Heart right ventricle (tissue), 16 donors: ENCODE data around the gene GTF2F2. TPM values are rescaled to one million over a fixed set of nuclear protein-coding genes. Genes with fewer than 3 reads are reported as not detected.

Source experiments
- ATAC-seq, 8 donors: fragments of 200-7000 bp; cut with Tn5 transposase; one replicate each; pipeline ENCODE4 v1.9.1; 2020; ENCODE audit warnings: mild to moderate bottlenecking in 8 of 8, moderate library complexity in 8 of 8, moderate number of reproducible peaks in 1 of 8
- DNase-seq, 2 donors: peaks; one replicate each; pipeline ENCODE4 v3.0.0-alpha.2; 2020
- H3K27ac ChIP-seq, 10 donors: fragments of 200-600 bp; sonication (generic) in 2 of 10; one replicate each; pipeline versions ENCODE4 v1.5.0 to v1.8.0; 2020 to 2022; ENCODE audit warnings: mild to moderate bottlenecking in 3 of 10
- H3K27me3 ChIP-seq, 7 donors: fragments of 200-600 bp; one replicate each; pipeline ENCODE4 v1.8.0; 2021 to 2022; ENCODE audit warnings: mild to moderate bottlenecking in 2 of 7
- H3K36me3 ChIP-seq, 9 donors: fragments of 200-600 bp; sonication (generic) in 1 of 9; one replicate each; pipeline versions ENCODE4 v1.5.0 to v1.8.0; 2020 to 2022; ENCODE audit warnings: mild to moderate bottlenecking in 2 of 9
- H3K4me1 ChIP-seq, 9 donors: fragments of 200-600 bp; sonication (generic) in 1 of 9; one replicate each; pipeline versions ENCODE4 v1.5.0 to v1.8.0; 2020 to 2022; ENCODE audit warnings: mild to moderate bottlenecking in 4 of 9
- H3K4me3 ChIP-seq, 10 donors: fragments of 200-600 bp; sonication (generic) in 2 of 10; one replicate each; pipeline versions ENCODE4 v1.5.0 to v1.8.0; 2020 to 2022; ENCODE audit warnings: mild to moderate bottlenecking in 7 of 10, moderate library complexity in 2 of 10
- H3K9me3 ChIP-seq, 11 donors: fragments of 200-600 bp in 10 of 11; sonication (generic) in 2 of 11; one replicate each; pipeline versions ENCODE4 v1.5.0 to v1.8.0; 2013 to 2022; ENCODE audit warnings: mild to moderate bottlenecking in 2 of 11, control low read depth in 1 of 11, moderate library complexity in 1 of 11
- CTCF ChIP-seq, 9 donors: fragments of 200-600 bp; sonication (generic) in 2 of 9; IDR thresholded peaks; one replicate each; pipeline versions ENCODE4 v1.5.0 to v1.8.0; 2021 to 2022; ENCODE audit warnings: antibody characterized with exemption in 9 of 9, mild to moderate bottlenecking in 5 of 9, moderate library complexity in 1 of 9
- WGBS, 2 donors: extraction: QIAGEN DNeasy Blood & Tissue Kit; methylation state at CpG; one replicate each; pipeline ENCODE4 v1.1.7; 2013; ENCODE audit warnings: inconsistent platforms in 1 of 2; 5-methylcytosine and 5-hydroxymethylcytosine counted together
- intact Hi-C, 10 donors: fragments of 100-400 bp; cut with DNase I; formaldehyde crosslinking; loops; one replicate each; pipeline versions ENCODE4 v1.11.1 to v1.14.2; 2022
- polyA plus RNA-seq, 2 donors: library from polyadenylated mRNA; stranded (reverse); fragments of 200-250 nt; gene quantifications; one replicate each; pipeline ENCODE4 v1.2.3, GENCODE V29; 2013
- total RNA-seq, 10 donors: library from RNA; stranded (reverse); fragmentation: NEBNext Ultra II Directional in 3 of 10; extraction: Animal tissue kit (Norgen Biotek cat#: 25700) in 3 of 10; gene quantifications; one replicate each; pipeline versions ENCODE4 v1.2.1 to v1.2.4, GENCODE V29; 2021 to 2023
- donor health status: Arrhythmogenic right ventricular cardiomyopathy.
- donor health status: ischemic (EF 13 %, LVEDD 7.1; RV severe dilation, severe dysfunction).
- donor health status: healthy with polysubstance abuse.
- donor health status: DM: no; HTN: yes; CAD: no.
- donor health status: DM: no; HTN: no; CAD: no.
- donor health status: ischemic (EF 25% LVEDD 6.9; RV normal size, moderate dysfunction).
- donor health status: ischemic (EF 25% LVEDD 5.7; RV mildly dilated, moderate dysfunction).
- donor health status: healthy.
- donor health status: DM: yes; HTN: yes; CAD: no.
- donor health status: Ischemic cardiomyopathy.
- donor health status: ischemic (EF 35%, LVEDD 5.7; RV mildly dilated, moderate dysfunction).
- donor health status: nonischemic (EF 11% LVEDD 7.7; RV severe dilation, severe dysfunction).
- donor health status: DM: yes; HTN: yes; CAD: no.
- donor health status: PGD.
- donor health status: ischemic (EF 29% LVEDD 5.4; RV normal size, mild dysfunction).
- donor health status: nonischemic (EF 23%, LVEDD 6.1; RV moderate dilation, normal function).

Gene GTF2F2
- total and polyA plus RNA-seq, 12 donors = 15.8 to 24.9 (median 21.5) TPM

GRCh38 chr13:45222516-45222915 lies 102.2 kb downstream of the GTF2F2 start:
- H3K27me3 ChIP-seq = no peaks in the 10 kb centered on the region
- intact Hi-C loops = no loop called here
- ATAC-seq (no peak), DNase-seq (no peak)
- no peak for TF ChIP-seq CTCF (IDR thresholded peaks at IDR 0.05)
- H3K36me3 ChIP-seq = no peaks in the 10 kb centered on the region
- no peak overlapping the region for H3K27ac ChIP-seq
- no peaks in the 10 kb centered on the region for H3K9me3 ChIP-seq
- no peak overlapping the region for H3K4me3 ChIP-seq
- 85 to 91% methylated on average over 3 of the region's 3 CpGs for WGBS, 2 donors
- peaks cover 0 to 28% (median 20%) of the 10 kb centered on the region in 9 donors for H3K4me1 ChIP-seq

GRCh38 chr13:45222919-45223318 lies 102.6 kb downstream of the GTF2F2 start:
- H3K36me3 ChIP-seq = no peaks in the 10 kb centered on the region
- no peak overlapping the region for H3K27ac ChIP-seq
- no peak overlapping the region for H3K4me3 ChIP-seq
- intact Hi-C loops = no loop called here
- H3K27me3 ChIP-seq = no peaks in the 10 kb centered on the region
- peaks cover 0 to 25% (median 18%) of the 10 kb centered on the region in 9 donors for H3K4me1 ChIP-seq
- H3K9me3 ChIP-seq = no peaks in the 10 kb centered on the region
- 96 to 98% methylated on average over 1 of the region's 1 CpG for WGBS, 2 donors
- ATAC-seq (no peak), DNase-seq (no peak)
- no peak for TF ChIP-seq CTCF (IDR thresholded peaks at IDR 0.05)

GRCh38 chr13:45224176-45224575 lies 103.9 kb downstream of the GTF2F2 start:
- intact Hi-C loops = no loop called here
- Histone ChIP-seq H3K27ac (no peak overlapping the region), H3K4me3 (no peak overlapping the region), H3K9me3 (no peaks in the 10 kb centered on the region), H3K4me1 (peaks cover 0 to 13% (median 6%) of the 10 kb centered on the region in 9 donors), H3K36me3 (no peaks in the 10 kb centered on the region), H3K27me3 (no peaks in the 10 kb centered on the region)
- no peak for DNase-seq
- ATAC-seq = no peak
- no peak for TF ChIP-seq CTCF (IDR thresholded peaks at IDR 0.05)

- H3K4me1 ChIP-seq = peaks cover 0 to 1% (median 0%) of the 10 kb centered on the region in 9 donors
- no peak for TF ChIP-seq CTCF (IDR thresholded peaks at IDR 0.05)
- ATAC-seq (no peak), DNase-seq (no peak)
- no peak overlapping the region for H3K4me3 ChIP-seq
- intact Hi-C loops = no loop called here
- WGBS, 2 donors = 94 to 95% methylated on average over 4 of the region's 4 CpGs
- H3K27ac ChIP-seq = no peak overlapping the region
- H3K27me3 ChIP-seq = no peaks in the 10 kb centered on the region
- no peaks in the 10 kb centered on the region for H3K36me3 ChIP-seq
- H3K9me3 ChIP-seq = no peaks in the 10 kb centered on the region
Measured at GRCh38 chr13:45225370-45225769, 105.1 kb downstream of the GTF2F2 start.

- Histone ChIP-seq H3K4me3 (no peak overlapping the region), H3K27ac (no peak overlapping the region), H3K27me3 (no peaks in the 10 kb centered on the region), H3K4me1 (no peaks in the 10 kb centered on the region), H3K36me3 (no peaks in the 10 kb centered on the region), H3K9me3 (no peaks in the 10 kb centered on the region)
- intact Hi-C loops = no loop called here
- DNase-seq = no peak
- no peak for ATAC-seq
- WGBS, 2 donors = 83 to 95% methylated on average over 3 of the region's 3 CpGs
- no peak for TF ChIP-seq CTCF (IDR thresholded peaks at IDR 0.05)
Measured at GRCh38 chr13:45226024-45226423, 105.7 kb downstream of the GTF2F2 start.
